A549 (cell line): ENCODE measurements around the gene PACSIN1. TPM values are rescaled to one million over a fixed set of nuclear protein-coding genes. Genes with fewer than 3 reads are reported as not detected.

Experiments used
- ATAC-seq, 2 experiments: fragments of 200-7000 bp in 1 of 2; fragments of >200 bp in 1 of 2; cut with Nextera tagmentation in 1 of 2; cut with Tn5 transposase in 1 of 2; 3 replicates each; pipeline versions ENCODE4 v1.8.0 to v1.9.1; 2018 to 2020; ENCODE audit warnings: mild to moderate bottlenecking in 1 of 2, moderate library complexity in 1 of 2
- CTCF ChIA-PET: fragments of 300-600 bp; sonication (Branson Sonifier 250); formaldehyde crosslinking; extraction: SDS; loops from one replicate; lab custom pipeline; 2021; ENCODE audit warnings: antibody characterized with exemption, inconsistent platforms; lab: Yijun Ruan, JAX
- POLR2A ChIA-PET: fragments of 350-600 bp; formaldehyde crosslinking; extraction: SDS; loops from one replicate; lab custom pipeline; 2021; ENCODE audit warnings: antibody characterized with exemption, inconsistent platforms; lab: Yijun Ruan, JAX
- DNase-seq, 2 experiments: peaks; one replicate each; pipeline versions ENCODE4 v3.0.0 to v3.0.0-alpha.2; 2011 to 2016; ENCODE audit warnings: low read depth in 1 of 2, low spot score in 1 of 2
- FAIRE-seq: peaks from 2 replicates; lab custom pipeline; 2011; peaks lifted over from hg19 to GRCh38; lab: Jason Lieb, UNC
- H3K27ac ChIP-seq, 2 experiments: fragments of >200 bp; sonication (Bioruptor Twin); formaldehyde crosslinking; 3 replicates each; pipeline ENCODE4 v1.5.1; 2016 to 2017
- H3K4me1 ChIP-seq: fragments of >200 bp; sonication (Bioruptor Twin); formaldehyde crosslinking; 3 replicates; pipeline ENCODE4 v1.6.1; 2016
- H3K4me2 ChIP-seq: fragments of >200 bp; sonication (Bioruptor Twin); formaldehyde crosslinking; 3 replicates; pipeline ENCODE4 v1.6.1; 2016
- H3K4me3 ChIP-seq: fragments of >200 bp; sonication (Bioruptor Twin); formaldehyde crosslinking; 3 replicates; pipeline ENCODE4 v1.5.1; 2016
- H3K9me3 ChIP-seq: fragments of >200 bp; sonication (Bioruptor Twin); formaldehyde crosslinking; 3 replicates; pipeline ENCODE4 v1.6.1; 2016
- BHLHE40 ChIP-seq: IDR thresholded peaks from 2 replicates; pipeline ENCODE4 v1.6.1; 2012; ENCODE audit warnings: low read depth, low read length, inconsistent platforms
- CBX2 ChIP-seq: fragments of 200-600 bp; sonication (generic); IDR thresholded peaks from 2 replicates; pipeline ENCODE4 v1.6.1; 2016; ENCODE audit warnings: low read depth, mild to moderate bottlenecking, borderline replicate concordance
- CEBPB ChIP-seq, 2 experiments: fragments of >200 bp in 1 of 2; sonication (Bioruptor Twin) in 1 of 2; formaldehyde crosslinking in 1 of 2; IDR thresholded peaks; 2 replicates each; pipeline ENCODE4 v1.6.1; 2012 to 2016
- CHD2 ChIP-seq: fragments of 150-350 bp; IDR thresholded peaks from 2 replicates; pipeline ENCODE4 v1.6.1; 2014; ENCODE audit warnings: low read length; ENCODE audit not compliant: partially characterized antibody
- CHD4 ChIP-seq: fragments of 200-600 bp; sonication (generic); IDR thresholded peaks from 2 replicates; pipeline ENCODE4 v1.6.1; 2016; ENCODE audit warnings: antibody characterized with exemption, mild to moderate bottlenecking, borderline replicate concordance
- EP300 ChIP-seq, 2 experiments: fragments of >200 bp; sonication (Bioruptor Twin); formaldehyde crosslinking; IDR thresholded peaks; 2 replicates in 1 of 2; 3 replicates in 1 of 2; pipeline ENCODE4 v1.6.1; 2016 to 2017
- FOXS1 ChIP-seq: fragments of 250-450 bp; sonication (Bioruptor Pico); IDR thresholded peaks from 2 replicates; pipeline ENCODE4 v1.5.0; 2020; ENCODE audit warnings: mild to moderate bottlenecking, moderate library complexity
- HDAC2 ChIP-seq: fragments of 200-600 bp; sonication (generic); IDR thresholded peaks from 2 replicates; pipeline ENCODE4 v1.6.1; 2016
- HEYL ChIP-seq: fragments of 250-450 bp; sonication (Bioruptor Pico); IDR thresholded peaks from 2 replicates; pipeline ENCODE4 v1.8.0; 2021; ENCODE audit warnings: mild to moderate bottlenecking, moderate library complexity
- HOXB13 ChIP-seq: fragments of 250-450 bp; sonication (Bioruptor Pico); IDR thresholded peaks from 2 replicates; pipeline ENCODE4 v1.5.0; 2020; ENCODE audit warnings: low read depth, mild to moderate bottlenecking, moderate library complexity
- JUN ChIP-seq, 2 experiments: fragments of >200 bp; sonication (Bioruptor Twin); formaldehyde crosslinking; IDR thresholded peaks; 2 replicates in 1 of 2; 3 replicates in 1 of 2; pipeline ENCODE4 v1.6.1; 2016 to 2017
- JUNB ChIP-seq: fragments of >200 bp; sonication (Bioruptor Twin); formaldehyde crosslinking; IDR thresholded peaks from 2 replicates; pipeline ENCODE4 v1.6.1; 2016
- MAFK ChIP-seq: fragments of 450-650 bp; IDR thresholded peaks from 2 replicates; pipeline ENCODE4 v1.6.1; 2014; ENCODE audit not compliant: partially characterized antibody
- NFE2L2 ChIP-seq: fragments of 150-350 bp; conservative IDR thresholded peaks from 2 replicates; pipeline ENCODE4 v1.6.1; 2014; ENCODE audit warnings: low read length
- PHF8 ChIP-seq: fragments of 200-600 bp; sonication (generic); IDR thresholded peaks from 2 replicates; pipeline ENCODE4 v1.6.1; 2016; ENCODE audit warnings: low read depth, mild to moderate bottlenecking, antibody characterized with exemption, moderate library complexity, borderline replicate concordance
- POLR2AphosphoS2 ChIP-seq: conservative IDR thresholded peaks from 2 replicates; pipeline ENCODE4 v1.6.1; 2012; ENCODE audit warnings: low read length, improper control_type of control experiment, inconsistent platforms
- RARB ChIP-seq: fragments of 250-450 bp; sonication (Bioruptor Pico); IDR thresholded peaks from 2 replicates; pipeline ENCODE4 v1.8.0; 2021; ENCODE audit warnings: mild to moderate bottlenecking, moderate library complexity
- RCOR1 ChIP-seq: fragments of 150-350 bp; IDR thresholded peaks from 2 replicates; pipeline ENCODE4 v1.6.1; 2014; ENCODE audit warnings: antibody characterized with exemption, low read length, low read depth
- RFX5 ChIP-seq: fragments of 450-650 bp; IDR thresholded peaks from 2 replicates; pipeline ENCODE4 v1.7.1; 2014; ENCODE audit warnings: antibody characterized with exemption, mild to moderate bottlenecking, moderate library complexity
- SMC3 ChIP-seq: fragments of >200 bp; sonication (Bioruptor Twin); formaldehyde crosslinking; IDR thresholded peaks from 3 replicates; pipeline ENCODE4 v1.6.1; 2018; ENCODE audit warnings: inconsistent platforms
- TFCP2L1 ChIP-seq: fragments of 250-450 bp; sonication (Bioruptor Pico); IDR thresholded peaks from 2 replicates; pipeline ENCODE4 v1.5.0; 2021; ENCODE audit warnings: mild to moderate bottlenecking
- ZFP36 ChIP-seq: fragments of 450-650 bp; IDR thresholded peaks from 2 replicates; pipeline ENCODE4 v1.6.1; 2014; ENCODE audit warnings: borderline replicate concordance; ENCODE audit not compliant: partially characterized antibody
- ZNF302 ChIP-seq: fragments of 250-450 bp; sonication (Bioruptor Pico); IDR thresholded peaks from 2 replicates; pipeline ENCODE4 v1.9.0; 2021; ENCODE audit warnings: inconsistent platforms, mild to moderate bottlenecking, moderate library complexity
- WGBS: methylation state at CpG from one replicate; pipeline ENCODE4 v1.1.6; 2017; ENCODE audit errors: missing lambda C conversion rate; 5-methylcytosine and 5-hydroxymethylcytosine counted together
- polyA plus RNA-seq, 4 experiments: library from polyadenylated mRNA; depleted of rRNA in 3 of 4; stranded (reverse); fragments of >200 nt; fragmentation: RNase III in 1 of 4; extraction: RNeasy Plus Mini Kit Qiagen cat#74134 plus additional on column Dnase treatment in 1 of 4; gene quantifications; 2 replicates in 3 of 4; 3 replicates in 1 of 4; pipeline ENCODE4 v1.2.3, GENCODE V29; 2011 to 2017
- TF ChIP-seq, protein P1 (sequence below): fragments of 250-450 bp; sonication (Bioruptor Pico); IDR thresholded peaks from 2 replicates; pipeline ENCODE4 v1.5.0; 2021; ENCODE audit warnings: mild to moderate bottlenecking, moderate library complexity, borderline replicate concordance
- TF ChIP-seq, protein P2 (sequence below): fragments of >200 bp; sonication (Bioruptor Twin); formaldehyde crosslinking; IDR thresholded peaks from 3 replicates; pipeline ENCODE4 v1.6.1; 2016

The PACSIN1 gene
- polyA plus RNA-seq, 2 of the 4 experiments (the other 2 are of a cell fraction) = 0.14 to 0.30 TPM

DNA sequence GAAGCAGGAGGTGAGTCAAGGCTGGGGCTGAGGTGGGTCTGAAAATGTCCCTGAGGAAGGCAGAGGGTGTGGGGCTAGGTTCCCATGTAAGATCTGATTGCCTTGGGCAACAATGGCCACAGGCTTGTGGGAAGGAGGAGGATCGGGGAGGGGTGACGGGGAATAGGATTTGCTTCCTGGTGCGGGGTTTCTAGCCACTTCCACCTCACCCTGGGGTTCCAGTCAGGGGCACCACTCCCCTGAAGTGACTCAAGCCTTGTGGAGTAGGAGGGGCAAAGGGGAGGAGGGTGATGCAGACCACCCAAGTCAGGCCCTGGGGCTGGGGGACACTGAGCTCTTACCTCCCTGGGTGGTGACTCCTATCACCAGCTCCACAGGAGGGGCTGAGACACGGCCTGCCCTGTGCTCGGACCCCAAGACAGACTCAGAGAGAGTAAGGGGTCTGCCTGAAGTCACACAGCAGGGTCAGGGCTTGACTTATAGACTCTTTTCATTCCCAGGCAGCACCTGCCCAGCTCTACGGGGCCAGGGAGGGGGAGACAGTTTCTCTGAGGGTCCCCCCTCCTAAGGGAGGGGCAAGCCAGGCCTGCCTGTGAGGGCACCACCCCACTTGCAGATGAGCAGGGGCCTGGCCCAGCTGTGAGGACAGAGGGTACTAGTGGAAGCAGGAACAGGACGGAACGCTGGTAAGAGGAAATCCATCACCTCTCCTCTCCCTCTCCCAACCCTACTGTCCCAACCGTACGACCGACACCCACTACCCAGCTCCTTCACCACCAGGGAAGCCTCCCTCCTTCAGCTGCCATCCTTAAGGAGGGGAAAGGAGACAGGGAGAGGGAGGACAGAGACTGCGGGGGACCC lies 102.7 kb downstream of the PACSIN1 start:
- no peaks in the 10 kb centered on the region for H3K9me3 ChIP-seq
- ChIA-PET POLR2A (no interaction called here), CTCF (interaction anchor here (0.6 to 1.7 kb wide), 4 partner anchors 41 to 68 kb away, joined by 3 to 5 read pairs (median 4); no protein-coding TSS in a partner anchor)
- H3K27ac ChIP-seq = peak overlapping the region; percentile 30 to 36; a peak in 4 of 6 replicates
- WGBS = 71% methylated on average over 11 of the region's 12 CpGs
- H3K4me1 ChIP-seq = peaks cover 10% of the 10 kb centered on the region; the same call in 2 of the 3 replicates
- no peak; a peak in 2 of 6 replicates for ATAC-seq
- no peak overlapping the region for H3K4me3 ChIP-seq
- FAIRE-seq = no peak
- DNase-seq = no peak
- TF ChIP-seq MAFK (no peak), CHD4 (no peak), HOXB13 (no peak), BHLHE40 (no peak), CEBPB (IDR thresholded peaks at IDR 0.05) (no peak), CHD2 (no peak), SMC3 (no peak), RCOR1 (no peak), TFCP2L1 (CRISPR knock-in tag) (no peak), EP300 (IDR thresholded peaks at IDR 0.05) (no peak), NFE2L2 (no peak), HEYL (CRISPR knock-in tag) (no peak), POLR2AphosphoS2 (no peak), JUN (IDR thresholded peaks at IDR 0.05) (no peak), PHF8 (no peak), CBX2 (no peak), JUNB (no peak)
- TF ChIP-seq, protein P1, sequence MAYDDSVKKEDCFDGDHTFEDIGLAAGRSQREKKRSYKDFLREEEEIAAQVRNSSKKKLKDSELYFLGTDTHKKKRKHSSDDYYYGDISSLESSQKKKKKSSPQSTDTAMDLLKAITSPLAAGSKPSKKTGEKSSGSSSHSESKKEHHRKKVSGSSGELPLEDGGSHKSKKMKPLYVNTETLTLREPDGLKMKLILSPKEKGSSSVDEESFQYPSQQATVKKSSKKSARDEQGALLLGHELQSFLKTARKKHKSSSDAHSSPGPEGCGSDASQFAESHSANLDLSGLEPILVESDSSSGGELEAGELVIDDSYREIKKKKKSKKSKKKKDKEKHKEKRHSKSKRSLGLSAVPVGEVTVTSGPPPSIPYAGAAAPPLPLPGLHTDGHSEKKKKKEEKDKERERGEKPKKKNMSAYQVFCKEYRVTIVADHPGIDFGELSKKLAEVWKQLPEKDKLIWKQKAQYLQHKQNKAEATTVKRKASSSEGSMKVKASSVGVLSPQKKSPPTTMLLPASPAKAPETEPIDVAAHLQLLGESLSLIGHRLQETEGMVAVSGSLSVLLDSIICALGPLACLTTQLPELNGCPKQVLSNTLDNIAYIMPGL (CRISPR knock-in tag) = no peak
- H3K4me2 ChIP-seq = no peak overlapping the region

DNA sequence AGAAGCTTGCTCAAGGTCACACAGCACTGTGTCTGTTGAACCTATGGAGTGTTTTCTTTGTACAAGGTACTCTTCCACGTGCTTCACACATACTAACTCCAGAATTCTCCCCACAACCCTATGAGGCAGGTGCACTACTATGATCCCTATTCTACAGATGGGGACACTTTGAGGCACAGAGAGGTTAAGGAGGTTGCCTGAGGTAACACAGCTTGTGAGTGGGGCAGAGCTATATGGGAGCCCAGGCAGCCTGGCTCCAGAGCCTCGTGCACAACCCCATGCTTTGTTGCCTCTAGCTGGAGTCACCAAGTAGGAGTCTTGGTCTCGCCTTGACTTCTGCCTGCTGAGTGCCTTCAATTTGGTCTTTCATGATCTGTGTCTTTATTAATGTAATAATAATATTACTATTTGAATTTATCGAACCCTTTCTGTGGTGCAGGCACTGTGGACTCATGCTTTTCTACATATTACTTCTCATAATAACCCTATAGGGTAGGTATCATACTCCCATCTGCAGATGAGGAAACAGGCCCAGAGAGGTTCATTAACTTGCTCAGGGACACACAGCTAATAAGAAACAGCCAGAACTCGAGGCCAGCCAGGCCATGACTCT lies 103.6 kb downstream of the PACSIN1 start:
- Histone ChIP-seq H3K4me2 (no peak overlapping the region), H3K27ac (no peak overlapping the region), H3K4me1 (peaks cover 10% of the 10 kb centered on the region; the same call in 2 of the 3 replicates), H3K4me3 (no peak overlapping the region), H3K9me3 (no peaks in the 10 kb centered on the region)
- ChIA-PET POLR2A (no interaction called here), CTCF (interaction anchor here (1.3 to 1.7 kb wide), 4 partner anchors 40 to 110 kb away, joined by 4 to 5 read pairs (median 4); no protein-coding TSS in a partner anchor)
- FAIRE-seq (no peak), DNase-seq (no peak)
- WGBS = 56% methylated on average over 5 of the region's 5 CpGs
- TF ChIP-seq FOXS1 (CRISPR knock-in tag) = no peak
- TF ChIP-seq RFX5 = no peak
- TF ChIP-seq, protein P2, sequence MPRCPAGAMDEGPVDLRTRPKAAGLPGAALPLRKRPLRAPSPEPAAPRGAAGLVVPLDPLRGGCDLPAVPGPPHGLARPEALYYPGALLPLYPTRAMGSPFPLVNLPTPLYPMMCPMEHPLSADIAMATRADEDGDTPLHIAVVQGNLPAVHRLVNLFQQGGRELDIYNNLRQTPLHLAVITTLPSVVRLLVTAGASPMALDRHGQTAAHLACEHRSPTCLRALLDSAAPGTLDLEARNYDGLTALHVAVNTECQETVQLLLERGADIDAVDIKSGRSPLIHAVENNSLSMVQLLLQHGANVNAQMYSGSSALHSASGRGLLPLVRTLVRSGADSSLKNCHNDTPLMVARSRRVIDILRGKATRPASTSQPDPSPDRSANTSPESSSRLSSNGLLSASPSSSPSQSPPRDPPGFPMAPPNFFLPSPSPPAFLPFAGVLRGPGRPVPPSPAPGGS = no peak
- TF ChIP-seq, protein P1 (CRISPR knock-in tag) = no peak
- TF ChIP-seq HDAC2 = no peak
- TF ChIP-seq ZFP36 = peak; percentile 49
- TF ChIP-seq ZNF302 (CRISPR knock-in tag) = no peak
- TF ChIP-seq RARB (CRISPR knock-in tag) = no peak
- TF ChIP-seq, all 56 proteins: peak for 1
- ATAC-seq = no peak
